Parathyroid adenoma (tissue), 2 donors: Measurements from ENCODE around the gene ANKRD42.

Experiments
- H2AFZ ChIP-seq: fragments of 300-600 bp; sonication (generic); one replicate; pipeline ENCODE4 v1.7.0; 2017; ENCODE audit warnings: antibody characterized with exemption, mild to moderate bottlenecking
- H3K27ac ChIP-seq: fragments of 300-600 bp; sonication (generic); one replicate; pipeline ENCODE4 v1.7.0; 2017
- H3K27me3 ChIP-seq: fragments of 300-600 bp; sonication (generic); one replicate; pipeline ENCODE4 v1.7.0; 2017; ENCODE audit warnings: low read length; ENCODE audit not compliant: control insufficient read depth, insufficient read depth
- H3K36me3 ChIP-seq: fragments of 300-600 bp; sonication (generic); one replicate; pipeline ENCODE4 v1.7.0; 2017; ENCODE audit warnings: low read length; ENCODE audit not compliant: control insufficient read depth, insufficient read depth
- H3K4me1 ChIP-seq: fragments of 300-600 bp; sonication (generic); one replicate; pipeline ENCODE4 v1.7.0; 2017; ENCODE audit warnings: control low read depth
- H3K4me2 ChIP-seq: fragments of 300-600 bp; sonication (generic); one replicate; pipeline ENCODE4 v1.7.0; 2017; ENCODE audit warnings: low read length
- H3K4me3 ChIP-seq: fragments of 300-600 bp; sonication (generic); one replicate; pipeline ENCODE4 v1.7.0; 2017; ENCODE audit warnings: low read depth, low read length
- H3K79me2 ChIP-seq: fragments of 300-600 bp; sonication (generic); one replicate; pipeline ENCODE4 v1.7.0; 2017; ENCODE audit warnings: control low read depth
- H3K9ac ChIP-seq: fragments of 300-600 bp; sonication (generic); one replicate; pipeline ENCODE4 v1.7.0; 2017; ENCODE audit warnings: mild to moderate bottlenecking
- H3K9me3 ChIP-seq: fragments of 300-600 bp; sonication (generic); one replicate; pipeline ENCODE4 v1.7.0; 2017; ENCODE audit warnings: low read length; ENCODE audit not compliant: control insufficient read depth
- CTCF ChIP-seq: fragments of 300-600 bp; sonication (generic); IDR thresholded peaks from one replicate; pipeline ENCODE4 v1.7.0; 2017; ENCODE audit warnings: antibody characterized with exemption, mild to moderate bottlenecking
- donor health status: primary hyperparathyroidism.

Gene ANKRD42

GRCh38 chr11:83194281-83195142 is 1.0 kb downstream of the ANKRD42 start:
- Histone ChIP-seq H2AFZ (peak overlapping the region; percentile 71), H3K36me3 (no peaks in the 10 kb centered on the region), H3K4me3 (peak overlapping the region; percentile 80), H3K9ac (no peak overlapping the region), H3K27ac (peak overlapping the region; percentile 87), H3K9me3 (no peaks in the 10 kb centered on the region), H3K27me3 (no peaks in the 10 kb centered on the region), H3K79me2 (peaks cover 9% of the 10 kb centered on the region), H3K4me1 (no peaks in the 10 kb centered on the region), H3K4me2 (peak overlapping the region; percentile 46)
- TF ChIP-seq CTCF, result no peak

- H3K27ac ChIP-seq, result no peak overlapping the region
- peak overlapping the region; percentile 80 for H3K4me3 ChIP-seq
- H2AFZ ChIP-seq, result peak overlapping the region; percentile 71
- H3K9ac ChIP-seq, result no peak overlapping the region
- H3K27me3 ChIP-seq, result no peaks in the 10 kb centered on the region
- no peaks in the 10 kb centered on the region for H3K4me1 ChIP-seq
- H3K36me3 ChIP-seq, result no peaks in the 10 kb centered on the region
- peak overlapping the region; percentile 46 for H3K4me2 ChIP-seq
- TF ChIP-seq CTCF, result no peak
- no peaks in the 10 kb centered on the region for H3K9me3 ChIP-seq
- H3K79me2 ChIP-seq, result peaks cover 9% of the 10 kb centered on the region
Observed at GRCh38 chr11:83195143-83195466, 1.6 kb downstream of the ANKRD42 start.

GRCh38 chr11:83195649-83196048 is 2.1 kb downstream of the ANKRD42 start:
- H3K9me3 ChIP-seq, result no peaks in the 10 kb centered on the region
- no peak overlapping the region for H2AFZ ChIP-seq
- no peak overlapping the region for H3K4me3 ChIP-seq
- no peak overlapping the region for H3K4me2 ChIP-seq
- no peaks in the 10 kb centered on the region for H3K27me3 ChIP-seq
- H3K79me2 ChIP-seq, result peaks cover 9% of the 10 kb centered on the region
- H3K9ac ChIP-seq, result no peak overlapping the region
- no peaks in the 10 kb centered on the region for H3K4me1 ChIP-seq
- no peaks in the 10 kb centered on the region for H3K36me3 ChIP-seq
- no peak overlapping the region for H3K27ac ChIP-seq
- TF ChIP-seq CTCF, result no peak

GRCh38 chr11:83200035-83200434 is 6.5 kb downstream of the ANKRD42 start:
- H3K36me3 ChIP-seq, result no peaks in the 10 kb centered on the region
- no peaks in the 10 kb centered on the region for H3K27me3 ChIP-seq
- H2AFZ ChIP-seq, result no peak overlapping the region
- no peak overlapping the region for H3K4me3 ChIP-seq
- H3K4me2 ChIP-seq, result no peak overlapping the region
- no peak overlapping the region for H3K9ac ChIP-seq
- H3K79me2 ChIP-seq, result peaks cover 2% of the 10 kb centered on the region
- TF ChIP-seq CTCF, result no peak
- H3K4me1 ChIP-seq, result no peaks in the 10 kb centered on the region
- H3K27ac ChIP-seq, result no peak overlapping the region
- H3K9me3 ChIP-seq, result no peaks in the 10 kb centered on the region
